ENCODE data around the gene DGKB.

Gene DGKB

DNA sequence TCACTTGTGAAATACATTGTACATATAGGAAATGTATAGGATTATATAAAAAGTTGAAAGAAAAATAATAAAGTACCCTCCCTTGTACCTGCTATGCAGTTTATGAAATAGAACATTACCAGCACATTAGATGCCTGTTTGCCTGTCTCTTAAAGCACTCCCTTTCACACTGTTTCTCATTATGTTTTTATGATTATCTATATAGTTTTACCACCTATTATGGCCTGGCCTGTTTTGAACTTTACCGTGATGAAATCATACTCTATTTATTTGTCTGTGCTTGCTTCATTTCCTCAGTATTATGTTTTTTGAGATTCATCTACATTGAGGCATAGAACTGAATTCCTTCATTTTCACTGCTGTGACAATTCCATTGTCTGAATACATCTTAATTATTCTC, 41.1 kb downstream of the DGKB start:
- no peak for DNase-seq (ENCODE audit: low read depth in 3 of 3, low spot score in 1 of 3)

DNA sequence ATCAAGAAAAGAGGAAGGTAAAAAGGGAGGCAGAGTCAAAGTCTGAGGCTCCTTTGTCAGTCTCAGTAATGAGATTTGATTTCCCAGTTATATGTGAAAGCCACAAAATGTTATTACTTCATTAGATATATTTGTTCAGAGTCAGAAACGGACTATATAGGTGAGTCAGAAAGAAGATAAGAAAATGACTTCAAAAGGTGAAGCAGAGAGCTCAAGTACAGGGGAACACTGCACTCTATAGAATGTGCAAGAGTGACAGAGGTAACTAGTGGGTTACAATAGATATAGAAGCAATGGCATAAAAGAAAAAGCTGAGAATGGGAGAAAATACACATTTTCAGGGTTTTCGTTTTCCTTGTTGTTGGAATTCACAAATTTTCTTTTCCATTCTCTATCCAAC, 43.3 kb downstream of the DGKB start:
- DNase-seq (ENCODE audit: low read depth in 3 of 3, low spot score in 1 of 3) = no peak

DNA sequence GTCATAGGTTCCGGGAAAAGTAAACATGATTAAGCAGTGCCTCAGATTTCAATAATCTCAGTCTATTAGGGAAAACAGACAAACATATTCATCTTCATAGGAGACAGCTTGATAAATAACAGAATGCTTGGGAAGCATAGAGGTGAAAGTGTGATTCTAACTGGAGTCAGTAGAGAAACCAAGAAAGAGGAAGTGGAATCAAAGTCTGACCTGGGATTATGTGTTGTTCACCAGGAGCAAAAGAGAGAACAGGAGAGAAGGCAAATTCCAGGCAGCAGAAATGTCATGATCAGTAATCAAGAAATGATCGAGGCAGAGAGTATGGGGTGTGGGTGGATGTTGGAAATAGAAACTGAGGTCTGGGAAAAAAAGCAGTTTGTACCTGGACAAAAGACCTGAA, 43.7 kb downstream of the DGKB start:
- no peak for DNase-seq (ENCODE audit: low read depth in 3 of 3, low spot score in 1 of 3)

DNA sequence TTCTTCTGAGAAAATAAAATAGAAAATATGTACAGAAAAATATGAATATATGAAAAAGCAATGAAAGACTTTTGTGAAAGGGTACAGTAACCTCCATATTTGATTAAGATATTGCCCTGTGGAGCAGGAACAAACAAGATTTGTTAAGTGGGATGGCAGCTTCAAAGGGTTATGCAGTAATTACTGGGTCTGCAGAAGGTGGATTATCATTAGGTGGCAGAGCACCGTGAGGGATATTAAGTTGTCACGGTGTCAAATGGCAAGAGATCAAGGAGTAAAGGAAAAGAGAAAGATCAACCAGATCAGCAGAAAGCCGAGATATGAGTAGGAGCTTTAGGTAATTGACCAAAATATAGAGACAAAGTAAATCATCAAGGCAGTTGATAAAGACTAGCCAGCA, 44.1 kb downstream of the DGKB start:
- DNase-seq (ENCODE audit: low read depth in 3 of 3, low spot score in 1 of 3) = no peak

DNA sequence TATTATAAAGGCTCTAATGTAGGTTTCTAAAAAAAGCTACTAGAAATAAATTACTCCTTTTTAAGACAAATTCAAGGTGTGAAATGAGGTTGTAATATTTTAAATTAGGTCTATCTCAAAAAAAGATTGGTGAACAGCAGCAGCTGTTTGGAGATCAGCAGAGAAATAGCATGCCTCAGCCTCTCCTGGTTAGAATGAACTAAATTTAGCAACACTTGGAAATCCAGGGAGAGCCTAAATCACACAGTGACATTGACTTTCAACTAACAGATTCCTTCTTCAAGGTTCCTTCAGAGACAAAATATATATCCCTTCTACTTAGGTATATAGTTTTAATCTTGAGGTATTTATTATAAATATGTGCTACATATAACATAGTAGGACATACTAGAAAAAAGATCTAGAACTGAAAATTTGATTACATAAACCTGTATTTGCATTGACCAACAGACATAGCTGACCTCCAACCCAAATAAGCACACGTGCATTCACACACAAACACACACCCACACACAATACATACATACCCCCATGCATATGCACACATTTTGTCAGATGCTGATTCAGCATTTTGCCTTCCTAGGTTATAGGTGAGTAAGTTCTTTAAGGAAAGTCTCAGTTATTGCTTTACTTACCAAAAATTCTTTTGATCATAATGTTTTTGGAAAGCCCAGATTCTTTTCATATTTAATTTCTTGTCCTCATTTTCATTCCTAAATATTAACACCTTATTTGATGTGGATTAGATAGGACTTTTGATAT, 47.3 kb downstream of the DGKB start:
- no peak for DNase-seq (ENCODE audit: low read depth in 3 of 3, low spot score in 1 of 3)

DNA sequence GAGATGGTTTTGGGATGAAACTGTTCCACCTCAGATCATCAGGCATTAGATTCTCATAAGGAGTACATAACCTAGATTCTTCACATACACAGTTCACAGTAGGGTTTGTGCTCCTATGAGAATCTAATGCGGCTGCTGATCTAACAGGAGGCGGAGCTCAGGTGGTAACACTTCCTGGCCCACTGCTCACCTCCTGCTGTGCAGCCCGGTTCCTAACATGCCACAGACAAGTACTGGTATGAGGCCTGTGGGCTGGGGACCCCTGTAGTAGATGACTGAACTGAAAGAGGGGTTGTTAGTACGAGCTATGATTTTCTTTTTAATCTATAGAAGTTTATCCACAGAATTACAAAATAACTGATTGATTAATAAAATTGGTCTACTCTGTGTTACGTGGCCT, 48.1 kb downstream of the DGKB start:
- DNase-seq (ENCODE audit: low read depth in 3 of 3, low spot score in 1 of 3) = no peak

DNA sequence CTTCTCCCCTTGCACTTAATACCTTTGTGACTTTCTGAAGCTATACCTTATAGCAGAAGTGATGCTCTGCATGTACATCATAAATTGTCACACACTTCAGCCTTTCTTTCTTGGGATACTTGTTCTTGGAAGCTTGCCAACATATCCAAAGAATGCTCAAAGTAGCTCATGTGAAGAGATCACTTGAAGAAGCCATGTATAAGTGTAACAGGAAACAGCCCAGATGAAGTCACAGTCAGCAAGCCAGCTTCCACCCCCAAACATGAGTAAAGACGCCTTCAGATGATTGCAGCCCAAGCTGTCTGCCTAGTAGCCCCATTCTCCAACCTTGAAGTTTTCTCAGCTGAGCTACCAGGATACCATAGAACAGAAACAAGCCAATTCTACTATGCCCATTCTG, 50.9 kb downstream of the DGKB start:
- no peak for DNase-seq (ENCODE audit: low read depth in 3 of 3, low spot score in 1 of 3)

DNA sequence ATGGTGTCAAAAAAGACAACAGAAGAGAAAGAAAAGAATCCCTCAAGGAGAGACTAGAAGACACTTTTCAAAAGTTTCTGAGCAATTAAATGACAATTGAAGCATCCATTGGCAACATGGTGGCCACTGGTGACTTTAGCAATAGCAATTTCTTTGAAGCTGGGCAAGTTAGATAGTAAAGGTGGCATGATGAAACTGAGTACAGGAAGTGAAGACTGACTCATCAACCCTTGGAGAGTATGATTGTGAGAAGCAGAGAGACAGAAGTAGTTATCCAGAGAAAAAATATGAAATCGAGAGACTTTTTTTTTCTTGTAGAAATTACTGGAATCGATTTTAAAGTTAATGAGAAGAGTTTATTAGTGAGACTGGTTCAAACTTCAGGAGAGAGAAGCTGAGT, 52.5 kb downstream of the DGKB start:
- no peak for DNase-seq (ENCODE audit: low read depth in 3 of 3, low spot score in 1 of 3)

DNA sequence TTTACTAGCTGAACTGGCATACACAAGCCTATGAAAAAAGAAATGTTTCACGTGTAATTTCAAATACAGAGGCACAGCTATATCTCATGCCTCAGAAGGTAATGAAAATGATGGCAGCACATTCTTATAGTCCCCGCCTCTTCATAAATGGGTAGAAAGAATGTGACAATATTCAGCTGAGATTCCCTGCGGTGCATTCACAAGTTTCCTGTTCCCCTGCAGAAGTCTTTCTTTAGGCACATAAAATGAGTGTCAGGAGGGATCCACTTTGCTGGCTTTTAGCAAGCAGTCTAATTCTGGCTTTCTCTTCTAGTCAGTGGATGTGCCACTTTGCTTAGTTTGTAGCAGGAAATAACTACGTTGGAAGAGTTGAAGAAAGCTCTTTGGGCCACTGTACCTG, 56.1 kb downstream of the DGKB start:
- no peak for DNase-seq (ENCODE audit: low read depth in 3 of 3, low spot score in 1 of 3)

DNA sequence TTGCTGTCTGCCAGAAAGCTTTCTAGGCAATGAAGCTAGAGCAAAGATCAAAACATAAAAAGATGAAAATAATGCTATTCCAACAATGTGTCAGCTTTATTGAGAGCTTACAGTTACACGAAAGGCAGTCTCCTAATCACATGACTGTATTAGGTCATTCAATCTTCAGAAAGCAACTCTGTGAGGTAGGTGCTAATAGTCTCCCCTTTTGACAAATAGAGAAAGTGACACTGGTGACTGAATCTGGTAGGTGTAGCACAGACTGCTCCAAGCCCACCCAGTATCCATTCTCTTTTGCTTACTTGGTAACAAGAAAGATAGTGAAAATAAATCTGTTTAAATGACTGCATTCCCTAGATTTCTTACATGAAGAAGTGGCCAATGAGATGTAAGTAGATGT, 58.8 kb downstream of the DGKB start:
- no peak for DNase-seq (ENCODE audit: low read depth in 3 of 3, low spot score in 1 of 3)

DNA sequence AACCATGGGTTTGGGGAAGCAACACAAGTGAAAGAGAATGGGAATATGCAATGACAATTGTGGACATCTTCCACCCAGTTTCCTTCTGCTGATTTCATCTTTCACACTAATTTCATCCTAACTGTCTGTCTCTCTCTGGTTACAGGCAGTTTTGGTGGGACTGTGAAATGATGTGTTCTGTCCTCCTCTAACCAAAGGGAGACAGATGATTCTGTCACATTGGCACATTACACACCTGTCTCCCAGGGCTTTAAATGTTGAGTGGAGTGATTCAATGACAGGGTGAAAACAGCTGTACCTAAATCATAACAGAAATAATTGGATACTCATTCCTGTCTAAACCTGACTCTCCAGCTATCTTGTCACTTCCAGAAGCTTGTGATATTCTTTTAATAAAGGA, 60.0 kb downstream of the DGKB start:
- no peak for DNase-seq (ENCODE audit: low read depth in 3 of 3, low spot score in 1 of 3)

DNA sequence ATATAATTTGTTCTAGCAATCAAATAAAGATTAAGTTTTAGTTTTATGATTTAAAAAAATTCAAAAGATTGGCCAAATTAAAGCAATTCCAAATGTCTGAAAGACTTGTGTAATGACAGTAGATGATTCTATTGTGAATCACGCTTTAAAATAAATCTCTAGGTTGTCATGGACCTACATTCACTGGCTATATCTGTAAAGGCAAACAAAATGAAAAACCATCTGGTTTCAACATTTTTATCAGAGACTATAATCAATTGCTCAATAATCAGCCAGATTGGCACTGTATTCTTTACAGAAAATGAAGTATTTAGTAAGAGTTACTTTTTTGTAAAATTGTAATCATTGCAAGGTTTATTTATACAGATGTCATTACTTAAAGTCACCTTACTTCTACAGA, 60.7 kb downstream of the DGKB start:
- DNase-seq (ENCODE audit: low read depth in 3 of 3, low spot score in 1 of 3) = no peak

DNA sequence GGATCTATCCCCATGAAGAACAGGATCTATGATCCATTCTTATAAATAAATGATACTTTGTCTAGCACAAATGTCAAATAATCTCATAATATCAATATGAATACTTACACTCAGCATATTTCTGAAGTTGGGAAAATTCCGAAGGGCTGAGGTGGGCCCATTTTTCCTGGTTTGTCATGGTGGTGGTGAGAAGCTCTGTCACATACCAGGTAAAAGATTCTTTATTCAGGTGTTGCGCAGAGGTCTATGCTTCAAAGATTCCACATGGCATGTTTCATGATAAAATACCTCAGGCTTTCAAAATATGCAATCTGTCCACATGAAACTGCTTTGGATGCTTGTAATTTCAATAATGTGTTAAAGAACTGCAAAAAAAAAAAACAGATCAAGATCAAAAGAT, 61.5 kb downstream of the DGKB start:
- DNase-seq (ENCODE audit: low read depth in 3 of 3, low spot score in 1 of 3) = no peak

DNA sequence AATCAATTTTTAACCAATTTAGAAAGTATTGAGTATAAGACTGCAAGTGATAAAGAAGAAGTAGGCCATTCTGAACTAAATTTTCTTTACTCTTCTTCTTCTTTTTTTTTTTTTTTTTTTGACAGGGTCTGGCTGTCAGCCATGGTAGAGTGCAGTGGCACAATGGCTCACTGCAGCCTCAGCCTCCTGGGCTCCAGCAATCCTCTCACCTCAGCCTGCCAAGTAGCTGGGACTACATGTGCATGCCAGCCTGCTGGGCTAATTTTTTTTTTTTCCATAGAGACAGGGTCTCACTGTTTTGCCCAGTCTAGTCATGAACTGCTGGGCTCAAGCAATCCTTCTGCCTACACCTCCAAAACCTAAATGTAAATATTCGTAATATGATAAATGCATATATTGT, 63.2 kb downstream of the DGKB start:
- no peak for DNase-seq (ENCODE audit: low read depth in 3 of 3, low spot score in 1 of 3)

DNA sequence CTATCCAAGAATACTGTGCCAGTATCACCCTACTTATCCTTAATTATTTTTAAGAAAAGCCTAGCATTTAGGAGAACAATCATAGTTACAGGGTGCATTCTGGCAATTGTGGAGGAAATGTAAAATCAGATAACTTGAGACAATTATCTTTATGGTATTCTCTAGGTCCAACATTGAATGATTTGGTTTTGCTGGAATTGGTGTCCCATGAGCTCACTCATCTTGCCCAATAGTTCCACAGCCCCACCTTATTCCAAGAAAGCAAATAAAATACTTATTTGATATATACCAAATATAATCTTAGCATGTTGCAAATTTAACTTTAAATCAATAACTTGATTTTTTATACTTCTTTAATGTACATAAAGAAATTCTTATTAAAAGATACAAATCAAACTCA, 65.3 kb downstream of the DGKB start:
- no peak for DNase-seq (ENCODE audit: low read depth in 3 of 3, low spot score in 1 of 3)

DNA sequence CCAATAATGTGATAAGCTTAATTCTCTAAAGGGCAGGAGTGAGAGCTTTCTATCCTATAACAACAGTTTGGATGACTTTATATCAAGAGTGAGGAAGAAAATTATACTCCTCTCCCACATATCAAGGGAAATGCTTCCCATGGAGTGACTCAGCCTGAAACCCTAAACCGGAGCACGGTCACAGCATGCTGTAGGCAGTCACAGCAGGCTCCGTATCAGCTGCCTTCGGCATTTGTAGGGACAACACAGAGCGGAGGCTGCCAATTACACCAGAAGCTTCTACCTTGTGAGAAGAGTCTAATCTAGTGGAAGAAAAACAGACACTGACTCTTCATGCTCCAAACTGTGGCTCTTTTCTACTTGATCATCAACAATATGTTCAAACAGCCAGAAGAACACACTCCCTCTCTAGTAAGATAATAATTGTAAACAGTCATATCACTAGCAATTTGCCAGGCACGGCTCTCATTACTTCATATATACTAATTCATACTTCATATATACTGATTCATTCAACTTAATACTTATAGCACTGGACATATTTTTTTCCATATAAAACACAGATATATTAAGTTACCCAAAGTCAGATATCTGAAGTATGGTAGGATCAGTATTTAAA, 65.9 kb downstream of the DGKB start:
- no peak for DNase-seq (ENCODE audit: low read depth in 3 of 3, low spot score in 1 of 3)

DNA sequence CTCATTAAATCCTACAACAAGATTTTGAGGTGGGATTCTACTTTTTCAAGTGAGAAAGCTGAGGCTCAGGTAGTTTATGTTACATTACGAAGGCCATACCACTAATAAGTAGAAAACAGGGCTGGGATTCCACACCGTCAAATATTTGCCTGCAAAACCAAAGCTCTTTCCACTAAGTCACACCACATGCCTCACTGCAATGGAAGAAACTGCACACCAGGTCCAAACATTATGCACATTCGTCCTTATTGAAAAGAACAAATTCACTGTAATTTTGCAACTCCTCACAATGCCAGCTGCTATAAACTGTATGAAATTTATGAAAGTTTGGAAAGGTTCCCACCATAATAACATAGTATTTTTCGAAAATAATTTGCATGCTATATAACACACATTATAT, 66.5 kb downstream of the DGKB start:
- DNase-seq (ENCODE audit: low read depth in 3 of 3, low spot score in 1 of 3) = no peak

DNA sequence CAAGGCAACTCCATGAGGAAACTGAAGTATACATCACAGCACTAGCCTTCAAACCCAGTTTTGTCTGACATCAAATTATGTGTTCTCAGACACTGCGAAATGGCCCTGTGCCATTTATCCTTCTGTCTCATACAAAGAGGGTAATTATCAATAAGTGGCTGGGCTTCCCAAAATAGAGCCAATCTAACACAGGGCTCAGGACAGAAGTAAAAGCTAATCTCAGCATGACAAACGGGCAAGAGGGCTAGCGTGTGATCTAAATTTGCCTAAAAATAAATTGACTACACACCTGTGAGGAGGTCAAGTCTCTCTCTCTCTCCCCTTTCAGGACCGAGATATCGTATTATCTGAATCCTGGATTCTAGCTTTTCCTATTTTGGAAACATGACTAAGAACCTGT, 67.2 kb downstream of the DGKB start:
- DNase-seq (ENCODE audit: low read depth in 3 of 3, low spot score in 1 of 3) = no peak

DNA sequence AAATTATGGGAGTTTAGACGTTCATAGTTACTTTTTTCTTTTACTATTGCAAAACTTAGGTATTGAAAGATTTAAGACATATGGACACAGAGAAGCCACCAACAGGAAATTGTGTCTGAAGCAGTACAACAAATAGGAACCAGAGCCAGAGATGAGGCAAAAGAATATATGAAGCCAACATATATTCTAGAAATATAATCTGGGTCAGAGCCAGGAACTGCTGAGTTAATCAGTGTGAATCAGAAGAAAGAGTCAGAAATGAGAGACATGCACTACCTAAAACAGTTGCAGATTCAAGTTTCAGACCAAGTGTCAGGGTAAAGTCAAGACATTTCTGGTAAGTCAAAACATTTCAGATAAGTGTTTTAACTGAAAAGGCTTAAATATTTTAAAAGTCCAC, 67.7 kb downstream of the DGKB start:
- no peak for DNase-seq (ENCODE audit: low read depth in 3 of 3, low spot score in 1 of 3)

DNA sequence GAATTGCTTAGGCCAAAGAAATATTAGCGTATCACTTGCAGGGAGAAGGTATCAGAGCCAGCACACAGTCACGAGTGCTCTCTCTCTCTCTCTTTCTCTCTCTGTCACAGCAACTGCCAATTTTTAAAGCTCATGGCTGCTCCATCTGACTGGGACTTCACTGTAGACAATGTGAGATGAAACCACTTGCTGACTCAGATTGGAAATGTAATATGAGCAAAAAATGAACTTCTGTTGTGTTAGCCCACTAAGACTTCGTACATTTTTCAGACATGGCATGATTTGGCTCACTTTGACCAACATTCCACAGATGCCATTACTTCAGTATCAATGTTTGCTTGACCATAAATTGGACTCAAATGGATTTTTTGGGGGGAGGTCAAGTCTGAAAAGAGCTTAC, 68.1 kb downstream of the DGKB start:
- DNase-seq (ENCODE audit: low read depth in 3 of 3, low spot score in 1 of 3) = no peak

DNA sequence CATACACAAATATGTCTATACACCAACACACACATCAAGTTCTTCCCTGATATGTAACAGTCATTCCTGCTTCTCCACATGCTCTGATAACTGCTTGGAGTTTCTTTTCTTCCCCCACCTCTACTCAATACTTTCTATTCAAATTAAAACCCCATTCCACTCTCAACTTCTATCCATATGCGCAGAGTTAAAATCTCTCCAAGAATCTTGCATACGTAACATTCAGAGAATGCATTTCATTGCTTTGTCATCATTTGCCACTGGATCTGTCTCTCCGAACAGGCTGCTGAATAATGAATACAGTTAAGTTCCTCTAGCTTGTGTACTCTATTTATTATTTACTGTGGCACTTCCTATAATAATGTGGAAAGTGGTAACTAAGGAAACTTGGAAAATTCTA, 68.8 kb downstream of the DGKB start:
- DNase-seq (ENCODE audit: low read depth in 3 of 3, low spot score in 1 of 3) = no peak

DNA sequence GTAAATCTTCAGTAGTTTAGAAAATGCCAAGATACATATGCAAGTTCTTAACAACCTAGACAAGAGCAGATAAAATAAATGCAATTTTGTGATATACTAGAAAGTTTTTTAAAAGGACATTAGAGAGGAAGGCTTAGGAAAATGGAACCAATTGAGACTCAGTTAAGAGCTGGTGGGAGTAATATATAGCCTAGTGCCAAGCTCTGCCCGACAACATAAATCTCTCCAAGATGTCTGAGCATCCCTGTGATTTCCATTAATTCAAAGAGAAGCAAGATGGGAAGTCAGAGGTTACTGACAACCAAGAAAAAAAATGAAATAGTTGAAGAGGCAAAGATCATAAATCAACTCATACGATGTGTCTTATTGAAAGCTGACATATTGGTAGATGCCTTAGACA, 74.5 kb downstream of the DGKB start:
- no peak for DNase-seq (ENCODE audit: low read depth in 3 of 3, low spot score in 1 of 3)

DNA sequence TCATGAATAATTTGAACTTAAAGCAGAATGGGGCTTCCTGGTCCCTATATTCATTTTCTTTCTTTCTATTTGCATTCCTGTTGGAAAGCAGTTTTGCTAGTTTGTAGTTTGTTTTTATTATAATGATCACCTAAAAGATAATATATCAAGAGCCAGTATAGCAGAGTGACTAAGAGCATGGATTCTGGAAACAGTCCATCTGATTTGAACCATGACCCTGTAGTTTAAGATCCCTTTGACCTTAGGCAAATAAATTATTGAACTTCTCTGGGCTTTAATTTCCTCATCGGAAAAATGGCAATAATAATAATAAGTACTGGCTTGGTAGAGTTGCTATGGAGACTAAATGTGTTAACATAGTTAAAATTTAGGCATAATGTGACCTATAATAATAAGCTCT, 76.1 kb downstream of the DGKB start:
- no peak for DNase-seq (ENCODE audit: low read depth in 3 of 3, low spot score in 1 of 3)

Measured in stimulated activated CD4-positive, alpha-beta T cell treated with anti-CD3 and anti-CD28 coated beads, TNF-alpha, amount 100 ng/mL, for 1 hour (primary cell).